Neural crest cell (in vitro differentiated cells): ENCODE data around the gene VPS4B. TPM values are rescaled to one million over a fixed set of nuclear protein-coding genes. Genes with fewer than 3 reads are reported as not detected.

Source experiments
- DNase-seq: peaks from one replicate; pipeline ENCODE4 v3.0.0; 2021; ENCODE audit warnings: low read depth, mixed read lengths, low spot score
- H3K27ac Mint-ChIP-seq: one replicate; pipeline ENCODE4 v1.8.0; 2021; ENCODE audit warnings: mild to moderate bottlenecking, mixed read lengths; ENCODE audit not compliant: unreplicated experiment
- H3K27me3 Mint-ChIP-seq: 2 replicates; pipeline ENCODE4 v1.8.0; 2021; ENCODE audit warnings: low read depth, mild to moderate bottlenecking, mixed read lengths
- H3K36me3 Mint-ChIP-seq: 2 replicates; pipeline ENCODE4 v1.8.0; 2021; ENCODE audit warnings: low read depth, mild to moderate bottlenecking, mixed read lengths
- H3K4me1 Mint-ChIP-seq: 2 replicates; pipeline ENCODE4 v1.8.0; 2021; ENCODE audit warnings: mixed read lengths
- H3K4me3 Mint-ChIP-seq: one replicate; pipeline ENCODE4 v1.8.0; 2021; ENCODE audit warnings: mild to moderate bottlenecking, mixed read lengths
- H3K9me3 Mint-ChIP-seq: 2 replicates; pipeline ENCODE4 v1.8.0; 2021; ENCODE audit warnings: mixed read lengths
- total RNA-seq: library from RNA; stranded (reverse); gene quantifications from 2 replicates; pipeline ENCODE4 v1.2.1, GENCODE V29; 2021
- TF ChIP-seq, protein P1 (sequence below): fragments of 200-600 bp; sonication (generic); conservative IDR thresholded peaks from 2 replicates; pipeline ENCODE4 v1.5.0; 2021; ENCODE audit warnings: antibody characterized with exemption, mild to moderate bottlenecking

VPS4B gene
- total RNA-seq, 1 donor from 2014 or later: 34.2 TPM

DNA sequence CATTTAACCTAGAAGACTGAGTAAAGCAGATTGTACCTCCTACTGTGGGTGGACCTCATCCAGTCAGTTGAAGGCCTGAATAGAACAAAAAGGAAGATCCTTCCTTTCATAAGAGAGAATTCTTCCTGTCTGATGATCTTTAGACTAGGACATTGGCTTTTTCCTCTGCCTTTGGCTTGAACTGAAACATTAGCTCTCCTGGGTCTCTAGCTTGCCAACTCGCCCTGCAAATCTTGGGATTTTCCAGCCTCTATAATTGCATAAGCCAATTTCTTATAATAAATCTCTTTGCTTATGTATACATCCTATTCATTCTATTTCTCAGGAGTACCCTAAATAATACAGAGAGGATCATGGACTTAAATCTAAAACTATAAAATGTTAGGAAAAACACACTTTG lies 49.1 kb downstream of the VPS4B start:
- no peak overlapping the region for H3K27ac Mint-ChIP-seq
- H3K4me1 Mint-ChIP-seq: peaks cover 4% of the 10 kb centered on the region
- no peaks in the 10 kb centered on the region for H3K27me3 Mint-ChIP-seq
- DNase-seq: no peak
- peaks cover 9% of the 10 kb centered on the region for H3K36me3 Mint-ChIP-seq
- H3K4me3 Mint-ChIP-seq: no peak overlapping the region
- TF ChIP-seq, protein P1, sequence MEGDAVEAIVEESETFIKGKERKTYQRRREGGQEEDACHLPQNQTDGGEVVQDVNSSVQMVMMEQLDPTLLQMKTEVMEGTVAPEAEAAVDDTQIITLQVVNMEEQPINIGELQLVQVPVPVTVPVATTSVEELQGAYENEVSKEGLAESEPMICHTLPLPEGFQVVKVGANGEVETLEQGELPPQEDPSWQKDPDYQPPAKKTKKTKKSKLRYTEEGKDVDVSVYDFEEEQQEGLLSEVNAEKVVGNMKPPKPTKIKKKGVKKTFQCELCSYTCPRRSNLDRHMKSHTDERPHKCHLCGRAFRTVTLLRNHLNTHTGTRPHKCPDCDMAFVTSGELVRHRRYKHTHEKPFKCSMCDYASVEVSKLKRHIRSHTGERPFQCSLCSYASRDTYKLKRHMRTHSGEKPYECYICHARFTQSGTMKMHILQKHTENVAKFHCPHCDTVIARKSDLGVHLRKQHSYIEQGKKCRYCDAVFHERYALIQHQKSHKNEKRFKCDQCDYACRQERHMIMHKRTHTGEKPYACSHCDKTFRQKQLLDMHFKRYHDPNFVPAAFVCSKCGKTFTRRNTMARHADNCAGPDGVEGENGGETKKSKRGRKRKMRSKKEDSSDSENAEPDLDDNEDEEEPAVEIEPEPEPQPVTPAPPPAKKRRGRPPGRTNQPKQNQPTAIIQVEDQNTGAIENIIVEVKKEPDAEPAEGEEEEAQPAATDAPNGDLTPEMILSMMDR: no peak
- H3K9me3 Mint-ChIP-seq: peaks cover 8% of the 10 kb centered on the region

DNA sequence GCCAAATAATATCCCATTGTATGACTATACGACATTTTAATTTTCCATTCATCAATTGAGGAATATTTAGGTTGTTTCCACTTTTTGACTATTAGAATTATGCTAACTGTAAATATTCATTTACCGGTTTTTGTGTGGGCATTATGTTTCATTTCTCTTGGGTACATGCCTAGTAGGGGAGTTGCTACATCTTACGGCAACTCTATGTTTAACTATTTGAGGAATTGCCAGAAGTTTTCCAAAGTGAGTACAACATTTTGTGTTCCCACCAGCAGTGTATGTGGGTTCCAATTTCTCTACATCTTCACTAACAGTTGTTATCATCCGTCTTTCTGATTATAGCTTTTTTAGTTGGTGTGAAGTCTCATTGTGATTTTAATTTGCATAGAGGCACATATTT lies 53.7 kb downstream of the VPS4B start:
- peaks cover 11% of the 10 kb centered on the region for H3K36me3 Mint-ChIP-seq
- TF ChIP-seq, protein P1: no peak
- DNase-seq: no peak
- H3K9me3 Mint-ChIP-seq: peaks cover 5% of the 10 kb centered on the region
- H3K4me1 Mint-ChIP-seq: peaks cover 26% of the 10 kb centered on the region
- no peak overlapping the region for H3K27ac Mint-ChIP-seq
- H3K4me3 Mint-ChIP-seq: peak overlapping the region; percentile 84
- no peaks in the 10 kb centered on the region for H3K27me3 Mint-ChIP-seq

GRCh38 chr18:63367053-63367953 lies 55.0 kb downstream of the VPS4B start, which contains the start of gene KDSR:
Gene KDSR (minus strand): TSS chr18:63367206. CDS start chr18:63367118, 88 bp downstream.
- Mint-ChIP-seq H3K27me3 (no peaks in the 10 kb centered on the region), H3K9me3 (peaks cover 5% of the 10 kb centered on the region), H3K4me1 (peaks cover 26% of the 10 kb centered on the region), H3K36me3 (peaks cover 11% of the 10 kb centered on the region), H3K27ac (no peak within 1 kb of the TSS), H3K4me3 (peak within 1 kb of the TSS; percentile 94)
- peak; percentile 88 for DNase-seq
- TF ChIP-seq, protein P1: no peak

DNA sequence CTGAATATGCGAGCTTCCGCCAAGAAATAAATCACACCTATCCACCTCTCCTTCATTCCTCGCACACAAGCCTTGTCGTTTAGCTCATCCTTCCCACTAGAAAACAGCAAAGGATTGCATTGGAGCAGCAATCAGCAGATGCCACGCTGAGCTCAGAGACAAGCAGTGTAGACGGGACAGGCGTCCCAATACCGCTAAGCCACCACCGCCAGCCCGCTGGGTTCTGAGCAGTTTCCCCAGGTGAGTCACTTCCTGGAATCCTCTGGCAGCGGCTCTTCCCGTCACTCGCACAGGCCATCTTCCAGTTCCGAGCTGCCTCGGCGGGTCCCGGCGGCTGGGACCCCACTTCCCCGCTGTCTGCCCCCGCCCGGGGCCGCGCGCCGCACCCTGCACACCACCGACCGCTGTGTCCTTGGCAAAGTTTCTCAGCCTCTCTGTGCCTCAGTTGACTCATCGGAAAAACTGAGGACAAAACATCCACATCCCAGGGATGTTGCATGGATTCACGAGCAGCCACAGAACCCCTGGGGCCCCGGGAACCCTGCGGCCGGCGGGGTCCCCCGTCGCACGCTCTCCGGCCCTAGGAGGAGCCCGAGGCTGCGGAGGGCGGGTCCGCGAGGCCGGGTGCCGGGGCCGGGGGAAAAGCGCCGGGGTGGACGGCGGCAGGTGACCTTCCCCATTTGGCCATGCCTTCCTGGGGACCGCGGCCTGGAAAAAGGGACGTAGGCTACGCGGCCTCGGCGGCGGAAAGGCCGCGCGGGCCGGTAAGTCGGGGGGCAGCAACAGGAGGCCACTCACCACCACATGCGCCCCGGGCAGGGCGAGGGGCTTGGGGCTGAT lies 55.8 kb downstream of the VPS4B start:
- H3K27ac Mint-ChIP-seq: no peak overlapping the region
- peaks cover 26% of the 10 kb centered on the region for H3K4me1 Mint-ChIP-seq
- H3K9me3 Mint-ChIP-seq: peaks cover 5% of the 10 kb centered on the region
- TF ChIP-seq, protein P1: no peak
- H3K4me3 Mint-ChIP-seq: peak overlapping the region; percentile 94
- H3K27me3 Mint-ChIP-seq: no peaks in the 10 kb centered on the region
- peaks cover 14% of the 10 kb centered on the region for H3K36me3 Mint-ChIP-seq
- no peak for DNase-seq

GRCh38 chr18:63365876-63366212 lies 56.4 kb downstream of the VPS4B start:
- no peak for DNase-seq
- H3K4me3 Mint-ChIP-seq: peak overlapping the region; percentile 94
- TF ChIP-seq, protein P1: no peak
- no peak overlapping the region for H3K27ac Mint-ChIP-seq
- no peaks in the 10 kb centered on the region for H3K27me3 Mint-ChIP-seq
- peaks cover 5% of the 10 kb centered on the region for H3K9me3 Mint-ChIP-seq
- peaks cover 26% of the 10 kb centered on the region for H3K4me1 Mint-ChIP-seq
- H3K36me3 Mint-ChIP-seq: peaks cover 14% of the 10 kb centered on the region
